OCI-LY3 (cell line): ENCODE results near the gene SLC26A11.

ENCODE experiments used
- H2AFZ ChIP-seq: fragments of 200-600, 300-600 bp; shearing (Covaris generic); 2 replicates; pipeline ENCODE4 v1.6.0; 2014; ENCODE audit warnings: antibody characterized with exemption, low read depth, low read length
- H3K27ac ChIP-seq: fragments of 200-600, 300-600 bp; sonication (generic); 2 replicates; pipeline ENCODE4 v1.5.1; 2014; ENCODE audit warnings: mild to moderate bottlenecking, low read length, moderate library complexity, mixed read lengths
- H3K27me3 ChIP-seq: fragments of 200-600, 300-600 bp; sonication (generic); 2 replicates; pipeline ENCODE4 v1.6.1; 2014; ENCODE audit warnings: low read depth, low read length, mixed read lengths
- H3K36me3 ChIP-seq: fragments of 200-600, 300-600 bp; sonication (generic); replicated peaks from 2 replicates; pipeline ENCODE3; 2014; ENCODE audit warnings: low read depth, low read length, mixed read lengths
- H3K4me1 ChIP-seq: fragments of 300-600, 200-600 bp; sonication (generic); 2 replicates; pipeline ENCODE4 v1.6.1; 2014; ENCODE audit warnings: low read length, mixed read lengths
- H3K4me2 ChIP-seq: fragments of 200-600, 300-600 bp; sonication (generic); 2 replicates; pipeline ENCODE4 v1.6.1; 2014; ENCODE audit warnings: low read length, mixed read lengths
- H3K4me3 ChIP-seq: fragments of 300-600, 200-600 bp; sonication (generic); 2 replicates; pipeline ENCODE4 v1.5.1; 2014; ENCODE audit warnings: antibody characterized with exemption, mild to moderate bottlenecking, low read length, moderate library complexity
- H3K79me2 ChIP-seq: fragments of 300-600, 200-600 bp; shearing (Covaris generic); 2 replicates; pipeline ENCODE4 v1.6.1; 2014; ENCODE audit warnings: mild to moderate bottlenecking, low read length, mixed read lengths
- H3K9ac ChIP-seq: fragments of 300-600, 200-600 bp; shearing (Covaris generic); 2 replicates; pipeline ENCODE4 v1.6.0; 2014; ENCODE audit warnings: mild to moderate bottlenecking, low read length, moderate library complexity
- H3K9me3 ChIP-seq: fragments of 200-600, 300-600 bp; shearing (Covaris generic); 2 replicates; pipeline ENCODE4 v1.6.1; 2014; ENCODE audit warnings: low read length, mixed read lengths; ENCODE audit not compliant: insufficient read depth
- H4K20me1 ChIP-seq: fragments of 200-600, 300-600 bp; sonication (generic); 2 replicates; pipeline ENCODE4 v1.6.1; 2016; ENCODE audit warnings: low read length, mixed read lengths; ENCODE audit not compliant: insufficient read depth
- EZH2phosphoT487 ChIP-seq: fragments of 200-600 bp; shearing (Covaris generic); IDR thresholded peaks from 2 replicates; pipeline ENCODE4 v1.6.1; 2018; ENCODE audit warnings: antibody characterized with exemption, mixed run types, low read depth
- TF ChIP-seq, protein P1 (sequence below): fragments of 200-600, 300-600 bp; sonication (generic); IDR thresholded peaks from 2 replicates; pipeline ENCODE4 v1.5.1; 2014; ENCODE audit warnings: antibody characterized with exemption, low read length, low read depth

Gene SLC26A11

DNA sequence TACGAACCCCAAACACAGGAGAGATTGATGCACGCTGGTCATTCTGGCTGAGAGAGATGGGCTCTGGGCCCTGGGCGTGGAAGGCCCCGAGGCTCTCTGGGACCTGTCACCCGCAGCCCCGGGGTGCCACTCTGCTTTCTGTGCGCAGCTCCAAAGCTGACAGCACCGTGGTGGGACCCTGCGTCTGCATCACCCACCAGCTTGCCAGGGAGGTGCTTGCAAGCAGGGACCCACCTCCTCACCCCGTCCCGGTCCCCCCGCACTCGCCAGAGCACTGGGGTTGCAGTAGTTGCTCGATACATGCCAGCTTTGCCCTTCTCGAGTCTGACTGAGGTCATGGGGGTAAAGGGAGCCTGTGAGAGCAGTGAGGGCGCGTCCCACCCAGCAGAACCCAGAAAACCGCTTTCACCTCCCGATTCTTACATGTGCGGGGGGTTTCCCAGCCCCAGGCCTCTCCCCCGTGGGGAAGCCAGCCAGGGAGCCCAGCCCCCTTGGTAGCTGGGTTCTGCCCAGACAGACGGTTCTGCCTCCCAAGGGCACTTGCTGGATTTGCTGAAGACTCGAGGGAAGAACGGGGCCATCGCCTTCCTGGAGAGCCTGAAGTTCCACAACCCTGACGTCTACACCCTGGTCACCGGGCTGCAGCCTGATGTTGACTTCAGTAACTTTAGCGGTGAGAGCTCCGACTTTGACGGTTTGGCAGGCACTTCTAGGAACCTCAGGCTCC lies 37.9 kb upstream of the SLC26A11 start:
- no peak overlapping the region for H3K9ac ChIP-seq
- peaks cover 7% of the 10 kb centered on the region for H3K27me3 ChIP-seq
- no peaks in the 10 kb centered on the region for H3K9me3 ChIP-seq

DNA sequence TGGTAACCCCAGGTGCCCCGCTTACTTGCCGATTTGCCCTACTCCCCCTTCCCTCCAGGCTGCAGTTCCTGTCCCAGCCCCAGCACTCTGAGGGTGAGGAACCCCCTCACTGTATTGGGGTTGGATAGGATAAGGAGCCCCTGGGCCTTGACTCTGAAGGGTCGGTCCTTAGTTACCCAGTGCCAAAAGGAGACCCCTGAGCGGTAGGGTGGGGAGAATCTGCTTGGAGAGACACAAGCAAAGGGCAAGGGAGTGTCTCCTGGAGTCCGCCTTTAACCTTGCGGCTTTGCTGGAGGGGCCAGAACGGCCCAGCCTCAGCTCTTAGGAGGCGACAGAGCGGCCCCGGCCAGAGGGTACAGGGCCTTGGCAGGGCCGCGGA lies 37.4 kb upstream of the SLC26A11 start:
- no peak overlapping the region for H3K4me3 ChIP-seq
- no peaks in the 10 kb centered on the region for H3K79me2 ChIP-seq
- H3K27me3 ChIP-seq = peaks cover 7% of the 10 kb centered on the region
- H3K27ac ChIP-seq = no peak overlapping the region
- H2AFZ ChIP-seq = no peak overlapping the region
- H3K4me1 ChIP-seq = no peaks in the 10 kb centered on the region
- H3K36me3 ChIP-seq = no peaks in the 10 kb centered on the region
- H3K9me3 ChIP-seq = no peaks in the 10 kb centered on the region
- H3K4me2 ChIP-seq = no peak overlapping the region
- no peak for TF ChIP-seq EZH2phosphoT487
- TF ChIP-seq, protein P1, sequence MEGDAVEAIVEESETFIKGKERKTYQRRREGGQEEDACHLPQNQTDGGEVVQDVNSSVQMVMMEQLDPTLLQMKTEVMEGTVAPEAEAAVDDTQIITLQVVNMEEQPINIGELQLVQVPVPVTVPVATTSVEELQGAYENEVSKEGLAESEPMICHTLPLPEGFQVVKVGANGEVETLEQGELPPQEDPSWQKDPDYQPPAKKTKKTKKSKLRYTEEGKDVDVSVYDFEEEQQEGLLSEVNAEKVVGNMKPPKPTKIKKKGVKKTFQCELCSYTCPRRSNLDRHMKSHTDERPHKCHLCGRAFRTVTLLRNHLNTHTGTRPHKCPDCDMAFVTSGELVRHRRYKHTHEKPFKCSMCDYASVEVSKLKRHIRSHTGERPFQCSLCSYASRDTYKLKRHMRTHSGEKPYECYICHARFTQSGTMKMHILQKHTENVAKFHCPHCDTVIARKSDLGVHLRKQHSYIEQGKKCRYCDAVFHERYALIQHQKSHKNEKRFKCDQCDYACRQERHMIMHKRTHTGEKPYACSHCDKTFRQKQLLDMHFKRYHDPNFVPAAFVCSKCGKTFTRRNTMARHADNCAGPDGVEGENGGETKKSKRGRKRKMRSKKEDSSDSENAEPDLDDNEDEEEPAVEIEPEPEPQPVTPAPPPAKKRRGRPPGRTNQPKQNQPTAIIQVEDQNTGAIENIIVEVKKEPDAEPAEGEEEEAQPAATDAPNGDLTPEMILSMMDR = no peak
- H4K20me1 ChIP-seq = no peaks in the 10 kb centered on the region
- no peak overlapping the region for H3K9ac ChIP-seq

More for the DNA sequence above, 37.9 kb upstream of the SLC26A11 start:
- Histone ChIP-seq H3K79me2 (no peaks in the 10 kb centered on the region), H3K4me2 (no peak overlapping the region), H3K27ac (no peak overlapping the region), H3K4me1 (no peaks in the 10 kb centered on the region), H4K20me1 (no peaks in the 10 kb centered on the region), H3K36me3 (no peaks in the 10 kb centered on the region), H3K4me3 (no peak overlapping the region), H2AFZ (no peak overlapping the region)
- TF ChIP-seq, protein P1 = no peak
- TF ChIP-seq EZH2phosphoT487 = no peak

DNA sequence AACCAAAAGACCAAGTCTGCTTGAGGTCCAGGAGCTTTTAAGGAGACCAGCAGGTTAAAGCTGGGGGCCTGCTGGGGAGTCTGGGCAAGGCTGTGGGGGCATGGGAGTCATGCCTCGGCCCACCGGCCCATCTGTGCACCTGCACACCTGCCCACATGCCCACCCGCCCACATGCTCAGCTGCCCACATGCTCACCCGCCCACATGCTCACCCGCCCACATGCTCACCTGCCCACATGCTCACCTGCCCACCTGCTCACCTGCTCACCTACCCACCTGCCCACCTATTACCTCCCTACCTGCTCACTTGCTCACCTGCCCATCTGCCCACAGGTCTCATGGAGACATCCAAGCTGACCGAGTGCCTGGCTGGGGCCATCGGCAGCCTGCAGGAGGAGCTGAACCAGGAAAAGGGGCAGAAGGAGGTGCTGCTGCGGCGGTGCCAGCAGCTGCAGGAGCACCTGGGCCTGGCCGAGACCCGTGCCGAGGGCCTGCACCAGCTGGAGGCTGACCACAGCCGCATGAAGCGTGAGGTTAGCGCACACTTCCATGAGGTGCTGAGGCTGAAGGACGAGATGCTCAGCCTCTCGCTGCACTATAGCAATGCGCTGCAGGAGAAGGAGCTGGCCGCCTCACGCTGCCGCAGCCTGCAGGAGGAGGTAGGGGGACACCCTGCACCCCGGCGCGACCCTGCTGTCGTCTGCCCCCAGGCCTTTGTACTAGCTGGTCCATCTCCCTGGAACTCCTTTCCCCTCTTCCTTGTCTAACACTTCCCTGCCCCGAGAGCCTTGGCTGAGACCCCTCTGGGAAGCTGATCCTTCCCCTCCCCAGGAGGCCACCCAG lies 36.4 kb upstream of the SLC26A11 start:
- H3K79me2 ChIP-seq = no peaks in the 10 kb centered on the region
- peaks cover 7% of the 10 kb centered on the region for H3K27me3 ChIP-seq

DNA sequence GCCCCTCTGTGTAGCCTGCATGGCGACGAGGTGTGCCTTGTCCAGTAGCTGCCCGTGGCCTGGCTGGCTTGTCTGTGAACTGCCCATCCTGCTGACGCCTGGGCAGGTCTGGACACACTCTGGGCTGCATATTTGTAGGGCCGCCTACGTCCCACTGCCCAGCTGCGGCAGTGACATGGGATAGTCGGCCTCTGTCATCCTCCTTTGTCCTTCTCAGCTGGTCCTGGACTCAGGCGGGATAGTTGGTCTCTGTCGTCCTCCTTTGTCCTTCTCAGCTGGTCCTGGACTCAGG lies 35.9 kb upstream of the SLC26A11 start:
- H3K27me3 ChIP-seq = peaks cover 2% of the 10 kb centered on the region
- H3K27ac ChIP-seq = no peak overlapping the region
- no peaks in the 10 kb centered on the region for H4K20me1 ChIP-seq
- no peak overlapping the region for H3K4me2 ChIP-seq
- no peak overlapping the region for H2AFZ ChIP-seq
- no peak overlapping the region for H3K4me3 ChIP-seq
- no peaks in the 10 kb centered on the region for H3K9me3 ChIP-seq
- H3K36me3 ChIP-seq = no peaks in the 10 kb centered on the region
- H3K4me1 ChIP-seq = no peaks in the 10 kb centered on the region
- TF ChIP-seq, protein P1 = no peak
- TF ChIP-seq EZH2phosphoT487 = no peak
- H3K79me2 ChIP-seq = no peaks in the 10 kb centered on the region
- H3K9ac ChIP-seq = no peak overlapping the region

More for the DNA sequence above, 36.4 kb upstream of the SLC26A11 start:
- no peak overlapping the region for H3K4me2 ChIP-seq
- H3K27ac ChIP-seq = no peak overlapping the region
- H3K9ac ChIP-seq = no peak overlapping the region
- H2AFZ ChIP-seq = no peak overlapping the region
- no peaks in the 10 kb centered on the region for H3K9me3 ChIP-seq
- H3K4me3 ChIP-seq = no peak overlapping the region
- H3K4me1 ChIP-seq = no peaks in the 10 kb centered on the region
- H4K20me1 ChIP-seq = no peaks in the 10 kb centered on the region
- H3K36me3 ChIP-seq = no peaks in the 10 kb centered on the region
- TF ChIP-seq, protein P1 = no peak
- TF ChIP-seq EZH2phosphoT487 = no peak
